ENCODE results near the gene MFNG.
A peak's percentile ranks its signal among the peaks of the same experiment; 100 is the strongest.

Gene MFNG

DNA sequence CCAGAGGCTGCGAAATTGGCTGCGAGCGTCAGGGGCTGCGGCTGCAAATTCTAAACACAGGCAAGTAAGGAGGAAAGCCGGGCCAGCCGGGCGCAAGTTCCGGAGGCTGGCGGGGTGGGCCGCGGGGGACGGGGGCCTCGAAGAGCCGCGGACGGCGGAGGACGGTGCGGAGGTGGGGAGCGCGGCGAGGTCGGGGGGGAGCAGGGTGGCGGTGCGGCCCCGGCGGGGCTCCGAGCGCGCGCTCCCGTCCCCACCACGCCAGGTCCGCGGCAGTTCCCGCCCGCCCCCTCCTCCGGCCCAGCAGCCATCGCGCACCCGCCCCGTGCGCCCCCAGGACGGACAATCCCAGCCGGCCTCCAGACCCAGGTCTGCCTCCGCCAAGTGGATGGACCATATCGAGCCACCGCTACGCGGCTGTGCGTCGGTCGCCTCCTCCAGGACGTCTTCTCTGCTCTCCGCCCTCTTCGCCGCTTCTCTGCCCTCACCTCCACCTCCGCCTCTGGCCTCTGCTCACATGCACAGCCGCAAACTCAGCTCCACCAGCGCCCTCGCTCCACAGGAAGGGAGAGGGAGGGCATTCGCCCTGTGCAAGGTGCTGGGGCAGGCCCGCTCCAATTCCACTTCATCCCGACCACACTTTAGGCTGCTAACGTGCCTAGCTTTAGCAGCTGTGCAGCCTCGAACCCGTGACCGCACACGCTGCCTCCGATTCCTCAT lies 66.1 kb downstream of the MFNG start:
- Mint-ChIP-seq H3K9me3 (no peaks in the 10 kb centered on the region), H3K27me3 (peaks cover 77% of the 10 kb centered on the region), H3K4me3 (peak overlapping the region; percentile 88 to 89), H3K27ac (peak overlapping the region in 1 of 2 donors; percentile 23), H3K4me1 (peaks cover 42% of the 10 kb centered on the region)
- ATAC-seq = peak; percentile 61
- peak; percentile 41 to 45 for DNase-seq

DNA sequence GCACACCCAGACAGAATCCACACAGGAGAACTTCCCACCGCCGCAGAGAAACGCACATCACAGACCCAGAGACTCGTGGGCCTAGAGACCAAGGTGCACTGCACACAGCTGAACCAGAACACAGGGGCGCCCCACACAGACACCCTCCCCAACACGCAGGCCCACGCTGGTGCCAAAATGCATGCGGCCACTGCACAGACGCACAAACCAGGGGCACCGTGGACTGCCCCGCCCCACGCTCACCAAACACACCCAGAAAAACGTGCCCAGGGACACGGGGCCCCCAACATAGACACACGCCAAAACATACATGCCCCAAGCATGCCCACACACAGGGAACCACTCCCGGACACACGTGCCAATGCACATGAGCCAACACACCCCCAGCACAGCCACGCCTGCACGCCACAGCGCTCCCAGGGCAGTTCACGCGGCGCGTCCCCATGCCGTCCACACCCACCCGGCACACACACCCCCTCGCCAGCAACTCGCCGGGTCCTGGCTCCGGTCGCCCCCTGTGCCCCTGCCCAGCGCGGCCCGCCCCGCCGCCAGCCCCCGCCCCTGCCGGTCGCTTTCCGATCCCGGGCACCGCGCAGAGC lies 66.7 kb downstream of the MFNG start:
- DNase-seq (no peak), ATAC-seq (peak; percentile 31)
- H3K27me3 Mint-ChIP-seq = peaks cover 77% of the 10 kb centered on the region
- H3K9me3 Mint-ChIP-seq = no peaks in the 10 kb centered on the region
- peak overlapping the region in 1 of 2 donors; percentile 38 for H3K27ac Mint-ChIP-seq
- H3K4me1 Mint-ChIP-seq = peaks cover 42% of the 10 kb centered on the region
- peak overlapping the region; percentile 68 to 75 for H3K4me3 Mint-ChIP-seq
